Measurements from ENCODE around the gene CES3. TPM values are rescaled to one million over a fixed set of nuclear protein-coding genes. Genes with fewer than 3 reads are reported as not detected.

CES3 gene
- total and polyA plus RNA-seq, 12 donors, result 0.22 to 1.7 (median 0.67) TPM; not detected in 1

DNA sequence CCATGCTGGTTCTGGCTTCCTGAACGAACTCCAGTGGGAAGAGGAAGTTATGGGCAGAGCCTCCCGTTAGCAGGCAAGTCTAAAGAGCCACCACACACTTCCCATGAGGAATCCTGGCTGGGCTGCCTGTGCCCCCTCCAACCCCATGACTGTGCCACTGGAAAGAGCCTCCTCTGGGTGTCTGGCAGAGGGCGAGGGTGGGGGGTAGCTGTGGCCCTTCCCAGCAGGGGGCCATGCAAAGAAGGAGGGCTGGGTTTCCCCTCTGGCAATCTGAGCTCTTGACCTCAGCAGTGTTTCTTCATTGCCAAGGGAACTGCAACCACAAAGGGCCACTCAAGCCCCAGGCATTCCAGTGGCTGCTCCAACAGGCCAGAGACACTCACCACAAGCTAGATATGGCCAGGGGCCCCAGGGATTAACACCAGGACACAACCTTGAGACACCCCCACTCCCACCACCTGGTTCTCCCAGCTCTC lies 34.1 kb upstream of the CES3 start:
- Histone ChIP-seq H3K4me1 (replicated peaks in 1 of 2) (peaks cover 28 to 34% of the 10 kb centered on the region in 2 donors), H3K36me3 (replicated peaks in 1 of 2) (no peaks in the 10 kb centered on the region), H3K27me3 (no peaks in the 10 kb centered on the region), H3K4me3 (no peak overlapping the region), H3K9me3 (replicated peaks in 1 of 3) (no peaks in the 10 kb centered on the region), H3K27ac (peak overlapping the region in 4 of 5 donors; percentile 46 to 72 (median 70))
- TF ChIP-seq, protein P1, sequence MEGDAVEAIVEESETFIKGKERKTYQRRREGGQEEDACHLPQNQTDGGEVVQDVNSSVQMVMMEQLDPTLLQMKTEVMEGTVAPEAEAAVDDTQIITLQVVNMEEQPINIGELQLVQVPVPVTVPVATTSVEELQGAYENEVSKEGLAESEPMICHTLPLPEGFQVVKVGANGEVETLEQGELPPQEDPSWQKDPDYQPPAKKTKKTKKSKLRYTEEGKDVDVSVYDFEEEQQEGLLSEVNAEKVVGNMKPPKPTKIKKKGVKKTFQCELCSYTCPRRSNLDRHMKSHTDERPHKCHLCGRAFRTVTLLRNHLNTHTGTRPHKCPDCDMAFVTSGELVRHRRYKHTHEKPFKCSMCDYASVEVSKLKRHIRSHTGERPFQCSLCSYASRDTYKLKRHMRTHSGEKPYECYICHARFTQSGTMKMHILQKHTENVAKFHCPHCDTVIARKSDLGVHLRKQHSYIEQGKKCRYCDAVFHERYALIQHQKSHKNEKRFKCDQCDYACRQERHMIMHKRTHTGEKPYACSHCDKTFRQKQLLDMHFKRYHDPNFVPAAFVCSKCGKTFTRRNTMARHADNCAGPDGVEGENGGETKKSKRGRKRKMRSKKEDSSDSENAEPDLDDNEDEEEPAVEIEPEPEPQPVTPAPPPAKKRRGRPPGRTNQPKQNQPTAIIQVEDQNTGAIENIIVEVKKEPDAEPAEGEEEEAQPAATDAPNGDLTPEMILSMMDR (IDR thresholded peaks at IDR 0.05), result no peak
- no peak for TF ChIP-seq POLR2A (IDR thresholded peaks at IDR 0.05)
- intact Hi-C loops (cut with DNase I), result no loop called here
- WGBS, 4 donors, result 54 to 80% (median 78%) methylated on average over 1 to 3 of the region's 3 CpGs
- DNase-seq, result no peak

DNA sequence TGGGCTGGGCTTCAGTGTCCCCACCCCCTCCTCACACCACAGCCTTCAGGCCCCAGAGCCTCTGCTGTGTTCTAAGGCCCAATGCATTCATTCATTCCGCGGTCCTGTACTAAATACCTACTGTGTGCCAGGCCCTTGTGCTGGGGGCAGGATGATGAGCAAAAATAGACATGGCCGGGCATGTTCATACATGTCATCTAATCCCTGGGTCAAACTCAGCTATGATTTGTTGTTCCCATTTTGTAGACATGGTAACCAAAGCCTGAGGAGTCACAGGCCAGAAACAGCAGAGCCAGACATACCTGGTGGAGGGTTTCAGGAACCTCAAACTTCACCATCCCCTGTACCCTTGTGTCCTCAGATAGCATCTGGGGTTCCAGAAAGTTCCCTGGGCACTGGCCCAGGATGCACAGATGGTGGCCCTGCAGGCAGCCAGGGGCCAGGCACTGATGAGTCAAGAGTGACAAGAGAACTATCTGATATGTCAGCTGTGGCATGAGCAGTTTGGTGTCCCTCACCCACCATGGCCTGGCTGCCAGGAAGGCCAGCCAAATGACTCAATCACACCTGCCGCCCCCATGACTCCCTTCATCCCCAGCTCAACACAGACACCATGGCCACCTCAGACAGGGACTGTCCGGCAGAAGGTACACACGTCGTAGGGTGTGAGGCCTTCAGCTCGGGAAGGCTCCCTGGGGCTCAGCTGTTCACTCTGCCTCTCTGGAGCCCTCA lies 33.0 kb upstream of the CES3 start:
- Histone ChIP-seq H3K4me3 (no peak overlapping the region), H3K9me3 (replicated peaks in 1 of 3) (no peaks in the 10 kb centered on the region), H3K4me1 (replicated peaks in 1 of 2) (peaks cover 24 to 38% of the 10 kb centered on the region in 2 donors), H3K36me3 (replicated peaks in 1 of 2) (no peaks in the 10 kb centered on the region), H3K27ac (peak overlapping the region in 4 of 5 donors; percentile 0 to 70 (median 52)), H3K27me3 (no peaks in the 10 kb centered on the region)
- intact Hi-C loops (cut with DNase I), result no loop called here
- 63 to 95% (median 79%) methylated on average over 3 to 8 of the region's 8 CpGs for WGBS, 4 donors
- peak in 1 of 2 donors; percentile 45 for TF ChIP-seq POLR2A (IDR thresholded peaks at IDR 0.05)
- TF ChIP-seq, protein P1 (IDR thresholded peaks at IDR 0.05), result no peak
- peak; percentile 44 to 84 (median 74) for DNase-seq

DNA sequence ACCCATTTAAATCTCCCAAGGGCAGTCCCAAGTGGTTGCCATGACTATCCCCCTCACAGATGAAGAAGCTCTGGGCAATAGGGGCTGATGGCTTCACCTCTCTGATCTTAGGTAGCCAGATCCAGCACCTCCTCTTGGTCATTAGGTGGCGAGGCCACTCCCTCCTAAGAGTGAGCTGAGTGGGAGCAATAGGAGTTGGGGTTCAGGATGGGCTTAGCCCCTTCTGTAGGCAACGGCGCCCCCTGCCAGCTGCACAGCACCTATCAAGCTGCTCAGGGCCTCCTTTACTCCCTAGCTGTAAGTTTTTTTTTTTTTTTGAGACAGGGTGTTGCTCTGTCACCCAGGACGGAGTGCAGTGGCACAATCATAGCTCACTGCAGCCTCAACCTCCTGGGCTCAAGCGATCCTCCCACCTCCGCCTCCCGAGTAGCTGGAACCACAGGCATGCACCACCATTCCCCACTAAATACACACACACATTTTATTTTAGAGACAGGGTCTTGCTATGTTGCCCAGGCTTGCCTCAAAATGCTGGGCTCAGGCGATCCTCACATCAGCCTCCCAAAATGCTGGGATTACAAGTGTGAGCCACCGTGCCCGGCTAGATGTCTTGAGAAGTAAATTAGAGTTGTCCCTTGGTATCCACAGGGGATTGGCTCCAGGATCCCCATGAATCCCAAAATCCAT lies 32.2 kb upstream of the CES3 start:
- no peaks in the 10 kb centered on the region for H3K9me3 ChIP-seq (replicated peaks in 1 of 3)
- WGBS, 4 donors, result 74 to 83% (median 80%) methylated on average over 9 to 10 of the region's 10 CpGs
- peaks cover 29 to 43% of the 10 kb centered on the region in 2 donors for H3K4me1 ChIP-seq (replicated peaks in 1 of 2)
- H3K4me3 ChIP-seq, result no peak overlapping the region
- H3K36me3 ChIP-seq (replicated peaks in 1 of 2), result no peaks in the 10 kb centered on the region
- peak overlapping the region in 4 of 5 donors; percentile 0 to 70 (median 52) for H3K27ac ChIP-seq
- peak in 2 of 7 donors; percentile 42 to 58 for DNase-seq
- H3K27me3 ChIP-seq, result no peaks in the 10 kb centered on the region
- no peak for TF ChIP-seq POLR2A (IDR thresholded peaks at IDR 0.05)
- TF ChIP-seq, protein P1 (IDR thresholded peaks at IDR 0.05), result peak in 5 of 6 experiments; percentile 25 to 51 (median 47)
- intact Hi-C loops (cut with DNase I), result no loop called here

DNA sequence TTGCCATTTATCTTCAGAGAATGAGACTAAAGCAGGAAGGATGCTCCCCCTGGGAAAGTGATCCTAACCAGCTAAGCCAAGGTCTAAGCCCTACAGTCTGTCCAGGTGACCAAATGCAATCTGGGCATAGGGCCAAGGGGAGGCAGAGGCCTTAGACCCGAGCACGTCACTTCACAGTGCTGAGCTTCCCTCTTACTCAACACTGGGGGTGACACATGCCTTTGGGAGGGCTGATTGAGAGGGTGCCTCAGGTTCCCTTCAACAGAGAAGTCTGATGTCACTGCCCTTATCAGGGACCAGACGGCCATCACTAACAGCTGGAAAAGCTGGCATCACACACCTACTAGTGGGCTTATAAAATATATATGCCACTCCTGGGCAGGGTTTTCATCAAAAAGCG lies 30.9 kb upstream of the CES3 start:
- peak; percentile 43 to 84 (median 80) for DNase-seq
- Histone ChIP-seq H3K36me3 (replicated peaks in 1 of 2) (no peaks in the 10 kb centered on the region), H3K27me3 (no peaks in the 10 kb centered on the region), H3K9me3 (replicated peaks in 1 of 3) (no peaks in the 10 kb centered on the region), H3K4me3 (no peak overlapping the region), H3K27ac (peak overlapping the region in 1 of 5 donors; percentile 10), H3K4me1 (replicated peaks in 1 of 2) (peaks cover 28 to 42% of the 10 kb centered on the region in 2 donors)
- intact Hi-C loops (cut with DNase I), result loop anchor here in 1 of 2 donors (5.0 kb wide), 1 partner anchor 33 kb away; no protein-coding TSS in a partner anchor
- TF ChIP-seq POLR2A (IDR thresholded peaks at IDR 0.05), result peak in 1 of 2 donors; percentile 17
- TF ChIP-seq, protein P1 (IDR thresholded peaks at IDR 0.05), result no peak
- WGBS, 4 donors, result 39 to 100% (median 52%) methylated on average over 1 to 4 of the region's 4 CpGs
